WTC11 (cell line): ENCODE measurements around the gene SDK2. TPM values are rescaled to one million over a fixed set of nuclear protein-coding genes. Genes with fewer than 3 reads are reported as not detected.

Experiments
- ATAC-seq: fragments of 200-7000 bp; cut with Tn5 transposase; 2 replicates; pipeline ENCODE4 v1.10.0; 2021; ENCODE audit warnings: mild to moderate bottlenecking, moderate library complexity
- CTCF ChIA-PET: fragments of 300-600 bp; sonication (Branson Sonifier 250); formaldehyde crosslinking; loops from one replicate; lab custom pipeline; 2021; ENCODE audit warnings: antibody characterized with exemption; lab: Charles Lee
- POLR2A ChIA-PET: fragments of 350-600 bp; sonication (Branson Sonifier 250); formaldehyde crosslinking; loops from one replicate; lab custom pipeline; 2021; ENCODE audit warnings: antibody characterized with exemption; lab: Charles Lee
- DNase-seq: peaks from one replicate; pipeline ENCODE4 v3.0.0; 2021; ENCODE audit warnings: low spot score
- H3K27ac Mint-ChIP-seq: 2 replicates; pipeline ENCODE4 v1.8.0; 2021; ENCODE audit warnings: mixed read lengths
- H3K27me3 Mint-ChIP-seq: 2 replicates; pipeline ENCODE4 v1.8.0; 2021; ENCODE audit warnings: low read depth, mild to moderate bottlenecking, moderate library complexity, mixed read lengths
- H3K36me3 Mint-ChIP-seq: 2 replicates; pipeline ENCODE4 v1.8.0; 2021; ENCODE audit warnings: mixed read lengths
- H3K4me1 Mint-ChIP-seq: 2 replicates; pipeline ENCODE4 v1.8.0; 2022; ENCODE audit warnings: mixed read lengths
- H3K4me3 Mint-ChIP-seq: 2 replicates; pipeline ENCODE4 v1.8.0; 2021; ENCODE audit warnings: mild to moderate bottlenecking, moderate library complexity, mixed read lengths
- H3K9me3 Mint-ChIP-seq: 2 replicates; pipeline ENCODE4 v1.8.0; 2021; ENCODE audit warnings: mixed read lengths
- CREB1 ChIP-seq: sonication (generic); formaldehyde crosslinking; IDR thresholded peaks from 2 replicates; pipeline ENCODE4 v1.8.0; 2023; ENCODE audit warnings: mild to moderate bottlenecking, missing genetic modification reagents
- ESRRA ChIP-seq: sonication (generic); formaldehyde crosslinking; IDR thresholded peaks from 2 replicates; pipeline ENCODE4 v1.8.1; 2022; ENCODE audit warnings: mild to moderate bottlenecking, missing genetic modification reagents, borderline replicate concordance
- FOXJ3 ChIP-seq: sonication (generic); formaldehyde crosslinking; IDR thresholded peaks from 2 replicates; pipeline ENCODE4 v1.9.0; 2021; ENCODE audit warnings: missing genetic modification reagents, mild to moderate bottlenecking, borderline replicate concordance
- FOXP1 ChIP-seq: sonication (generic); formaldehyde crosslinking; IDR thresholded peaks from 2 replicates; pipeline ENCODE4 v1.8.0; 2022; ENCODE audit warnings: missing genetic modification reagents, mild to moderate bottlenecking, moderate library complexity, borderline replicate concordance
- GABPB1 ChIP-seq: sonication (generic); formaldehyde crosslinking; IDR thresholded peaks from 2 replicates; pipeline ENCODE4 v1.8.1; 2023; ENCODE audit warnings: mild to moderate bottlenecking, missing genetic modification reagents
- JAZF1 ChIP-seq: fragments of 250-450 bp; sonication (Bioruptor Pico); IDR thresholded peaks from 2 replicates; pipeline ENCODE4 v1.9.0; 2021; ENCODE audit warnings: moderate library complexity, mild to moderate bottlenecking, inconsistent platforms
- JUN ChIP-seq: sonication (generic); formaldehyde crosslinking; IDR thresholded peaks from 2 replicates; pipeline ENCODE4 v1.8.0; 2023; ENCODE audit warnings: mild to moderate bottlenecking, missing genetic modification reagents
- MXD4 ChIP-seq: fragments of 250-450 bp; sonication (Bioruptor Pico); IDR thresholded peaks from 2 replicates; pipeline ENCODE4 v1.8.0; 2021; ENCODE audit warnings: mild to moderate bottlenecking, moderate library complexity, borderline replicate concordance
- MYBL2 ChIP-seq: sonication (generic); formaldehyde crosslinking; IDR thresholded peaks from 2 replicates; pipeline ENCODE4 v1.8.1; 2023; ENCODE audit warnings: mild to moderate bottlenecking, moderate library complexity, missing genetic modification reagents
- SMAD3 ChIP-seq: sonication (generic); formaldehyde crosslinking; IDR thresholded peaks from 2 replicates; pipeline ENCODE4 v1.8.0; 2022; ENCODE audit warnings: missing genetic modification reagents, mild to moderate bottlenecking, borderline replicate concordance
- TEAD1 ChIP-seq: sonication (generic); formaldehyde crosslinking; IDR thresholded peaks from 2 replicates; pipeline ENCODE4 v1.8.0; 2022; ENCODE audit warnings: mild to moderate bottlenecking, missing genetic modification reagents
- ZNF263 ChIP-seq: sonication (generic); formaldehyde crosslinking; IDR thresholded peaks from 2 replicates; pipeline ENCODE4 v1.8.1; 2022; ENCODE audit warnings: low read depth, mild to moderate bottlenecking, moderate library complexity, missing genetic modification reagents
- total RNA-seq: library from RNA; stranded (reverse); gene quantifications from 3 replicates; pipeline ENCODE4 v1.2.3, GENCODE V29; 2021
- TF ChIP-seq, protein P1 (sequence below): sonication (generic); formaldehyde crosslinking; IDR thresholded peaks from 2 replicates; pipeline ENCODE4 v1.8.1; 2022; ENCODE audit warnings: missing genetic modification reagents, borderline replicate concordance
- TF ChIP-seq, protein P2 (sequence below): sonication (generic); formaldehyde crosslinking; IDR thresholded peaks from 2 replicates; pipeline ENCODE4 v1.8.1; 2023; ENCODE audit warnings: mild to moderate bottlenecking, moderate library complexity, missing genetic modification reagents
- TF ChIP-seq, protein P3 (sequence below): sonication (generic); formaldehyde crosslinking; IDR thresholded peaks from 2 replicates; pipeline ENCODE4 v1.8.1; 2023; ENCODE audit warnings: mild to moderate bottlenecking, missing genetic modification reagents
- TF ChIP-seq, protein P4 (sequence below): fragments of 250-450 bp; sonication (Bioruptor Pico); IDR thresholded peaks from 2 replicates; pipeline ENCODE4 v1.8.0; 2021; ENCODE audit warnings: mild to moderate bottlenecking
- TF ChIP-seq, protein P5 (sequence below): fragments of 250-450 bp; sonication (Bioruptor Pico); IDR thresholded peaks from 2 replicates; pipeline ENCODE4 v1.9.0; 2021; ENCODE audit warnings: mild to moderate bottlenecking
- TF ChIP-seq, protein P6 (sequence below): sonication (generic); formaldehyde crosslinking; IDR thresholded peaks from 2 replicates; pipeline ENCODE4 v1.8.1; 2023; ENCODE audit warnings: mild to moderate bottlenecking, missing genetic modification reagents, moderate library complexity
- TF ChIP-seq, protein P7 (sequence below): sonication (generic); formaldehyde crosslinking; conservative IDR thresholded peaks from 2 replicates; pipeline ENCODE4 v1.8.1; 2023; ENCODE audit warnings: mild to moderate bottlenecking, low read depth, missing genetic modification reagents, moderate library complexity

SDK2 gene
- total RNA-seq, 1 experiment from 2014 or later, result 14.8 TPM

DNA sequence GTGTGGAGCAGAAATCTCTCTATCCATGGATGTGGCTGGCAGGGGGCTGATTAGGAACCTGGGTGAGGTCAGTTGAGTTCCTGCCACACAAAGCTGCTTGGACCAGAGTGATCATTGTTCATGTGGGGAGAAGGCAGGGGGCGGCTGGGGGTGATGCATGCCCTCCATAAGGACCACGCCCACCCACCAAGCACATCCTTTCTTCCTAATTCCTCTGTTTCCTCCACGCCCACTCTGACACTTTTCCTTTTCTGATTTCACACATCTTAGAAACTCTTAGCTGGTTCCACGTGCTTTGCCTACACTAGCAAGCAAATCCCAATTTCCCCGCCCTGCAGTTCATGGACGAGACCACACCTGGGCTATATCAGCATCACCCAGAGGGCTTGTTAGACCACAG lies 108.5 kb downstream of the SDK2 start (continued):
- TF ChIP-seq GABPB1, result no peak
- no peak for TF ChIP-seq FOXP1
- no peak for TF ChIP-seq CREB1
- no peak for TF ChIP-seq ESRRA (CRISPR knock-in tag)
- TF ChIP-seq, protein P1, sequence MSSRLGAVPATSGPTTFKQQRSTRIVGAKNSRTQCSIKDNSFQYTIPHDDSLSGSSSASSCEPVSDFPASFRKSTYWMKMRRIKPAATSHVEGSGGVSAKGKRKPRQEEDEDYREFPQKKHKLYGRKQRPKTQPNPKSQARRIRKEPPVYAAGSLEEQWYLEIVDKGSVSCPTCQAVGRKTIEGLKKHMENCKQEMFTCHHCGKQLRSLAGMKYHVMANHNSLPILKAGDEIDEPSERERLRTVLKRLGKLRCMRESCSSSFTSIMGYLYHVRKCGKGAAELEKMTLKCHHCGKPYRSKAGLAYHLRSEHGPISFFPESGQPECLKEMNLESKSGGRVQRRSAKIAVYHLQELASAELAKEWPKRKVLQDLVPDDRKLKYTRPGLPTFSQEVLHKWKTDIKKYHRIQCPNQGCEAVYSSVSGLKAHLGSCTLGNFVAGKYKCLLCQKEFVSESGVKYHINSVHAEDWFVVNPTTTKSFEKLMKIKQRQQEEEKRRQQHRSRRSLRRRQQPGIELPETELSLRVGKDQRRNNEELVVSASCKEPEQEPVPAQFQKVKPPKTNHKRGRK, result no peak

DNA sequence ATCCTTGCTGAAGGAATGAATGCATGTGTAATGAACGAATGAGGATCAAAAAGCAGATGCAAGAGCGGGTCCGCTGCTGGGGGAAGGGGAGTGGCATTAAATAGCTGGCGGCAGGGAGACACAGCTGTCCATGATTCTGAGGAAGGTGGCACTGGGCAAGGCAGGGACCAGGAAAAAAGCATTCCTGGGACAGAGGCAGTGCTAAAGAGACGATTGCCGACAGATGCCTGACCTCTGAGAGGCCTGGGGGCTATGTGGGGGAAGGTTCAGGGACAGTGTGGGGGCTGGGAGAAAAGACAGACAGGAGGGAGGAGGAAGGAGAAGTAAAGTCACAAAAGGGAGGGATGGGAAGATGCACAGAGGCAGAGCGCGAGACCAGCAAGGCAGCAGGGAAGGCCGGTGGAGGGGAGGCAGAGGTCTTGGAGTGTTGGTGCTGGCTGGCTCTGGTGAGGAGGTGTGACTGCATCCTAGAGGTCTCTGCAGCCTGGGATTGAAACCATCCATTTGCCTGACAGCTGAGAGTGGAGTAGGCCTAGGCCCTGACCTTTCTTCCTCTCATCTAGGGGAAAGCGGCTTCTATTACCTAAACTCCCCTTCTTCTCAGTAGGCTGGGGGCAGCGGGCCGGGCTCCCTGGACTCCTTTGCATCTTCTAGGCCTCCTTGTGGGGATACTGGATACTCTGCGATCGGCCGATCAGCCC lies 109.9 kb downstream of the SDK2 start:
- 0 out of 2 replicates have a peak overlapping the region, but pooled peaks have one; percentile 44 for H3K27ac Mint-ChIP-seq
- CTCF ChIA-PET, result interaction anchor here (0.6 to 1.0 kb wide), 2 partner anchors 11 to 21 kb away, joined by 3 read pairs; no protein-coding TSS in a partner anchor
- no peaks in the 10 kb centered on the region for H3K27me3 Mint-ChIP-seq
- H3K4me1 Mint-ChIP-seq, result peaks cover 41% of the 10 kb centered on the region
- POLR2A ChIA-PET, result no interaction called here
- TF ChIP-seq JAZF1 (no peak), SMAD3 (no peak), JUN (CRISPR knock-in tag) (no peak)
- TF ChIP-seq, protein P2, sequence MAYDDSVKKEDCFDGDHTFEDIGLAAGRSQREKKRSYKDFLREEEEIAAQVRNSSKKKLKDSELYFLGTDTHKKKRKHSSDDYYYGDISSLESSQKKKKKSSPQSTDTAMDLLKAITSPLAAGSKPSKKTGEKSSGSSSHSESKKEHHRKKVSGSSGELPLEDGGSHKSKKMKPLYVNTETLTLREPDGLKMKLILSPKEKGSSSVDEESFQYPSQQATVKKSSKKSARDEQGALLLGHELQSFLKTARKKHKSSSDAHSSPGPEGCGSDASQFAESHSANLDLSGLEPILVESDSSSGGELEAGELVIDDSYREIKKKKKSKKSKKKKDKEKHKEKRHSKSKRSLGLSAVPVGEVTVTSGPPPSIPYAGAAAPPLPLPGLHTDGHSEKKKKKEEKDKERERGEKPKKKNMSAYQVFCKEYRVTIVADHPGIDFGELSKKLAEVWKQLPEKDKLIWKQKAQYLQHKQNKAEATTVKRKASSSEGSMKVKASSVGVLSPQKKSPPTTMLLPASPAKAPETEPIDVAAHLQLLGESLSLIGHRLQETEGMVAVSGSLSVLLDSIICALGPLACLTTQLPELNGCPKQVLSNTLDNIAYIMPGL (CRISPR knock-in tag), result no peak
- TF ChIP-seq, protein P3, sequence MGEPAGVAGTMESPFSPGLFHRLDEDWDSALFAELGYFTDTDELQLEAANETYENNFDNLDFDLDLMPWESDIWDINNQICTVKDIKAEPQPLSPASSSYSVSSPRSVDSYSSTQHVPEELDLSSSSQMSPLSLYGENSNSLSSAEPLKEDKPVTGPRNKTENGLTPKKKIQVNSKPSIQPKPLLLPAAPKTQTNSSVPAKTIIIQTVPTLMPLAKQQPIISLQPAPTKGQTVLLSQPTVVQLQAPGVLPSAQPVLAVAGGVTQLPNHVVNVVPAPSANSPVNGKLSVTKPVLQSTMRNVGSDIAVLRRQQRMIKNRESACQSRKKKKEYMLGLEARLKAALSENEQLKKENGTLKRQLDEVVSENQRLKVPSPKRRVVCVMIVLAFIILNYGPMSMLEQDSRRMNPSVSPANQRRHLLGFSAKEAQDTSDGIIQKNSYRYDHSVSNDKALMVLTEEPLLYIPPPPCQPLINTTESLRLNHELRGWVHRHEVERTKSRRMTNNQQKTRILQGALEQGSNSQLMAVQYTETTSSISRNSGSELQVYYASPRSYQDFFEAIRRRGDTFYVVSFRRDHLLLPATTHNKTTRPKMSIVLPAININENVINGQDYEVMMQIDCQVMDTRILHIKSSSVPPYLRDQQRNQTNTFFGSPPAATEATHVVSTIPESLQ (CRISPR knock-in tag), result no peak
- TF ChIP-seq, protein P4, sequence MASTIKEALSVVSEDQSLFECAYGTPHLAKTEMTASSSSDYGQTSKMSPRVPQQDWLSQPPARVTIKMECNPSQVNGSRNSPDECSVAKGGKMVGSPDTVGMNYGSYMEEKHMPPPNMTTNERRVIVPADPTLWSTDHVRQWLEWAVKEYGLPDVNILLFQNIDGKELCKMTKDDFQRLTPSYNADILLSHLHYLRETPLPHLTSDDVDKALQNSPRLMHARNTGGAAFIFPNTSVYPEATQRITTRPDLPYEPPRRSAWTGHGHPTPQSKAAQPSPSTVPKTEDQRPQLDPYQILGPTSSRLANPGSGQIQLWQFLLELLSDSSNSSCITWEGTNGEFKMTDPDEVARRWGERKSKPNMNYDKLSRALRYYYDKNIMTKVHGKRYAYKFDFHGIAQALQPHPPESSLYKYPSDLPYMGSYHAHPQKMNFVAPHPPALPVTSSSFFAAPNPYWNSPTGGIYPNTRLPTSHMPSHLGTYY (CRISPR knock-in tag), result no peak
- TF ChIP-seq, protein P5, sequence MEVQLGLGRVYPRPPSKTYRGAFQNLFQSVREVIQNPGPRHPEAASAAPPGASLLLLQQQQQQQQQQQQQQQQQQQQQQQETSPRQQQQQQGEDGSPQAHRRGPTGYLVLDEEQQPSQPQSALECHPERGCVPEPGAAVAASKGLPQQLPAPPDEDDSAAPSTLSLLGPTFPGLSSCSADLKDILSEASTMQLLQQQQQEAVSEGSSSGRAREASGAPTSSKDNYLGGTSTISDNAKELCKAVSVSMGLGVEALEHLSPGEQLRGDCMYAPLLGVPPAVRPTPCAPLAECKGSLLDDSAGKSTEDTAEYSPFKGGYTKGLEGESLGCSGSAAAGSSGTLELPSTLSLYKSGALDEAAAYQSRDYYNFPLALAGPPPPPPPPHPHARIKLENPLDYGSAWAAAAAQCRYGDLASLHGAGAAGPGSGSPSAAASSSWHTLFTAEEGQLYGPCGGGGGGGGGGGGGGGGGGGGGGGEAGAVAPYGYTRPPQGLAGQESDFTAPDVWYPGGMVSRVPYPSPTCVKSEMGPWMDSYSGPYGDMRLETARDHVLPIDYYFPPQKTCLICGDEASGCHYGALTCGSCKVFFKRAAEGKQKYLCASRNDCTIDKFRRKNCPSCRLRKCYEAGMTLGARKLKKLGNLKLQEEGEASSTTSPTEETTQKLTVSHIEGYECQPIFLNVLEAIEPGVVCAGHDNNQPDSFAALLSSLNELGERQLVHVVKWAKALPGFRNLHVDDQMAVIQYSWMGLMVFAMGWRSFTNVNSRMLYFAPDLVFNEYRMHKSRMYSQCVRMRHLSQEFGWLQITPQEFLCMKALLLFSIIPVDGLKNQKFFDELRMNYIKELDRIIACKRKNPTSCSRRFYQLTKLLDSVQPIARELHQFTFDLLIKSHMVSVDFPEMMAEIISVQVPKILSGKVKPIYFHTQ (CRISPR knock-in tag), result no peak
- H3K4me3 Mint-ChIP-seq, result no peak overlapping the region
- no peaks in the 10 kb centered on the region for H3K36me3 Mint-ChIP-seq
- no peak for DNase-seq
- ATAC-seq, result peak; percentile 13; the same call in 1 of the 2 replicates
- H3K9me3 Mint-ChIP-seq, result no peaks in the 10 kb centered on the region

DNA sequence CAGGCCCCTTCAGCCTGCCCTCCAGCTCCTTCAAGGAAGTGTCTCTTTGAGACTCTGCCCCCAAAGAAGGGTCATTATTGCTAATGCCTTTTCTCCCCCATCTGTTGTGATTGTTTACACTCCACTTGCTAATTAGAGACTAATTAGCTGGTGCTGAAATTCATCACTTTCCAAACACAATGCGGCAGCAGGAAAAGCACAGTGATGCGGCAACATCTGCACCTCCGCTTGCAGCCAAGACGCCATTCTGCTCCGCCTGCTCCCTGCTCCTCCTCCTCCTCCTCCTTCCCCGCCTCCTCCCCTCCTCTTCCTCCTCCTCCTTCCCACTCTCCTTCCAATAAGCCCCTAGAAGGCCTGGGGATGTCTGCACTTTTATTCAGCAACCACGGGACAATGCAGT lies 110.5 kb downstream of the SDK2 start:
- DNase-seq (no peak), ATAC-seq (peak; percentile 49)
- peaks cover 41% of the 10 kb centered on the region for H3K4me1 Mint-ChIP-seq
- no peaks in the 10 kb centered on the region for H3K36me3 Mint-ChIP-seq
- no peak overlapping the region for H3K4me3 Mint-ChIP-seq
- TF ChIP-seq ZNF263 (CRISPR knock-in tag) (peak; percentile 97), FOXJ3 (no peak), TEAD1 (CRISPR knock-in tag) (no peak), MYBL2 (CRISPR knock-in tag) (no peak), MXD4 (CRISPR knock-in tag) (no peak)
- TF ChIP-seq, protein P6, sequence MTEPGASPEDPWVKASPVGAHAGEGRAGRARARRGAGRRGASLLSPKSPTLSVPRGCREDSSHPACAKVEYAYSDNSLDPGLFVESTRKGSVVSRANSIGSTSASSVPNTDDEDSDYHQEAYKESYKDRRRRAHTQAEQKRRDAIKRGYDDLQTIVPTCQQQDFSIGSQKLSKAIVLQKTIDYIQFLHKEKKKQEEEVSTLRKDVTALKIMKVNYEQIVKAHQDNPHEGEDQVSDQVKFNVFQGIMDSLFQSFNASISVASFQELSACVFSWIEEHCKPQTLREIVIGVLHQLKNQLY (CRISPR knock-in tag), result no peak
- TF ChIP-seq, protein P7, sequence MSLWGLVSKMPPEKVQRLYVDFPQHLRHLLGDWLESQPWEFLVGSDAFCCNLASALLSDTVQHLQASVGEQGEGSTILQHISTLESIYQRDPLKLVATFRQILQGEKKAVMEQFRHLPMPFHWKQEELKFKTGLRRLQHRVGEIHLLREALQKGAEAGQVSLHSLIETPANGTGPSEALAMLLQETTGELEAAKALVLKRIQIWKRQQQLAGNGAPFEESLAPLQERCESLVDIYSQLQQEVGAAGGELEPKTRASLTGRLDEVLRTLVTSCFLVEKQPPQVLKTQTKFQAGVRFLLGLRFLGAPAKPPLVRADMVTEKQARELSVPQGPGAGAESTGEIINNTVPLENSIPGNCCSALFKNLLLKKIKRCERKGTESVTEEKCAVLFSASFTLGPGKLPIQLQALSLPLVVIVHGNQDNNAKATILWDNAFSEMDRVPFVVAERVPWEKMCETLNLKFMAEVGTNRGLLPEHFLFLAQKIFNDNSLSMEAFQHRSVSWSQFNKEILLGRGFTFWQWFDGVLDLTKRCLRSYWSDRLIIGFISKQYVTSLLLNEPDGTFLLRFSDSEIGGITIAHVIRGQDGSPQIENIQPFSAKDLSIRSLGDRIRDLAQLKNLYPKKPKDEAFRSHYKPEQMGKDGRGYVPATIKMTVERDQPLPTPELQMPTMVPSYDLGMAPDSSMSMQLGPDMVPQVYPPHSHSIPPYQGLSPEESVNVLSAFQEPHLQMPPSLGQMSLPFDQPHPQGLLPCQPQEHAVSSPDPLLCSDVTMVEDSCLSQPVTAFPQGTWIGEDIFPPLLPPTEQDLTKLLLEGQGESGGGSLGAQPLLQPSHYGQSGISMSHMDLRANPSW (CRISPR knock-in tag), result no peak
- H3K9me3 Mint-ChIP-seq, result no peaks in the 10 kb centered on the region
- no peaks in the 10 kb centered on the region for H3K27me3 Mint-ChIP-seq
- ChIA-PET CTCF (interaction anchor here (0.6 to 1.0 kb wide), 3 partner anchors 12 to 21 kb away, joined by 3 read pairs; no protein-coding TSS in a partner anchor), POLR2A (interaction anchor here (0.6 kb wide), 1 partner anchor 43 kb away, joined by 4 read pairs; no protein-coding TSS in a partner anchor)
- H3K27ac Mint-ChIP-seq, result peak overlapping the region; percentile 69; the same call in 1 of the 2 replicates
